Stimulated activated CD8-positive, alpha-beta memory T cell treated with anti-CD3 and anti-CD28 coated beads, Interleukin-7, amount 100 ng/mL, for 4 hours (primary cell): Measurements from ENCODE around the gene STMN1.

Experiments
- DNase-seq, 2 donors: peaks; one replicate each; pipeline ENCODE4 v3.0.0-alpha.2; 2020; ENCODE audit warnings: low read depth in 2 of 2

STMN1 gene

GRCh38 chr1:25895365-25895990 is 10.7 kb downstream of the STMN1 start:
- peak; percentile 80 for DNase-seq

- DNase-seq: no peak
These were observed 13.1 kb downstream of the STMN1 start for GRCh38 chr1:25893116-25893515.

GRCh38 chr1:25891606-25892005 is 14.6 kb downstream of the STMN1 start:
- DNase-seq: no peak

GRCh38 chr1:25890239-25891034 is 15.8 kb downstream of the STMN1 start:
- DNase-seq: no peak

- DNase-seq: no peak
These were observed 16.7 kb downstream of the STMN1 start for GRCh38 chr1:25889470-25889869.

GRCh38 chr1:25888426-25888987 is 17.7 kb downstream of the STMN1 start:
- DNase-seq: no peak

GRCh38 chr1:25885602-25886001 is 20.6 kb downstream of the STMN1 start:
- no peak for DNase-seq

- DNase-seq: no peak
These were observed 25.0 kb downstream of the STMN1 start for GRCh38 chr1:25881266-25881665.

- no peak for DNase-seq
These were observed 25.7 kb downstream of the STMN1 start for GRCh38 chr1:25880518-25880917.

GRCh38 chr1:25879675-25880074 is 26.5 kb downstream of the STMN1 start:
- no peak for DNase-seq

- DNase-seq: no peak
These were observed 27.5 kb downstream of the STMN1 start for GRCh38 chr1:25878690-25879089.

- DNase-seq: no peak
These were observed 29.1 kb downstream of the STMN1 start for GRCh38 chr1:25877155-25877554.

- DNase-seq: no peak
These were observed 29.5 kb downstream of the STMN1 start for GRCh38 chr1:25876693-25877077.

- DNase-seq: peak in 1 of 2 donors; percentile 33
These were observed 30.1 kb downstream of the STMN1 start for GRCh38 chr1:25875856-25876692.

GRCh38 chr1:25875154-25875855 is 30.9 kb downstream of the STMN1 start, which contains the start of gene PAQR7:
TSS of gene PAQR7 (minus strand) at chr1:25875708. CDS start at chr1:25863839, 11,869 bp downstream.
- peak in 1 of 2 donors; percentile 67 for DNase-seq

- DNase-seq: no peak
These were observed 31.5 kb downstream of the STMN1 start for GRCh38 chr1:25874635-25875153.

- no peak for DNase-seq
These were observed 32.0 kb downstream of the STMN1 start for GRCh38 chr1:25874209-25874608.

GRCh38 chr1:25873120-25873519 is 33.1 kb downstream of the STMN1 start:
- no peak for DNase-seq

GRCh38 chr1:25872713-25873112 is 33.5 kb downstream of the STMN1 start:
- no peak for DNase-seq

- no peak for DNase-seq
These were observed 34.3 kb downstream of the STMN1 start for GRCh38 chr1:25871704-25872494.
